ENCODE results near the gene MAP4K2. TPM values are rescaled to one million over a fixed set of nuclear protein-coding genes. Genes with fewer than 3 reads are reported as not detected.
A peak's percentile ranks its signal among the peaks of the same experiment; 100 is the strongest.

The MAP4K2 gene
- total and polyA plus RNA-seq, 9 of the 15 experiments (the other 6 are each of a cell fraction or from before 2014, with no cell fraction given): 0.13 to 14.5 (median 7.3) TPM

- TF ChIP-seq ARID3A (IDR thresholded peaks at IDR 0.05; ENCODE audit: borderline replicate concordance, low read depth, low read length): no peak
- no peak for TF ChIP-seq TCF3 (CRISPR knock-in tag; IDR thresholded peaks at IDR 0.05)
- no peak for TF ChIP-seq NELFE (IDR thresholded peaks at IDR 0.05; ENCODE audit: insufficient read depth, insufficient read length)
- no peak for TF ChIP-seq HLTF (IDR thresholded peaks at IDR 0.05)
- peak; percentile 55; the same call in 1 of the 2 replicates for TF ChIP-seq HNRNPL (IDR thresholded peaks at IDR 0.05; ENCODE audit: low read depth, low read length)
- peak; percentile 14 for TF ChIP-seq TBP (optimal IDR thresholded peaks at IDR 0.05; ENCODE audit: low read depth, low read length)
- peak; percentile 70; the same call in 1 of the 2 replicates for TF ChIP-seq ZBTB40 (IDR thresholded peaks at IDR 0.05)
- no peak for TF ChIP-seq ZBTB40 (CRISPR knock-in tag; IDR thresholded peaks at IDR 0.05)
- TF ChIP-seq TSC22D4 (tag; IDR thresholded peaks at IDR 0.05): no peak
- TF ChIP-seq POU5F1 (IDR thresholded peaks at IDR 0.05; ENCODE audit: borderline replicate concordance, low read depth, low read length, partially characterized antibody): no peak
- no peak for TF ChIP-seq NFE2 (IDR thresholded peaks at IDR 0.05; ENCODE audit: low read depth)
- TF ChIP-seq DMBX1 (CRISPR knock-in tag; IDR thresholded peaks at IDR 0.05; ENCODE audit: borderline replicate concordance): no peak
- TF ChIP-seq ZNF263 (CRISPR knock-in tag; IDR thresholded peaks at IDR 0.05; ENCODE audit: borderline replicate concordance): peak; percentile 57
- TF ChIP-seq ZNF134 (CRISPR knock-in tag; conservative IDR thresholded peaks at IDR 0.05): no peak
- no peak for TF ChIP-seq NR2C1 (IDR thresholded peaks at IDR 0.05)
- TF ChIP-seq NR2C1 (tag; IDR thresholded peaks at IDR 0.05): peak; percentile 57; the same call in 1 of the 2 replicates
- TF ChIP-seq KLF13 (tag; IDR thresholded peaks at IDR 0.05; ENCODE audit: borderline replicate concordance, low read depth): no peak
- TF ChIP-seq ZNF217 (CRISPR knock-in tag; IDR thresholded peaks at IDR 0.05): no peak
Measured at GRCh38 chr11:64844330-64845128, 41.5 kb upstream of the MAP4K2 start, which contains the start of gene CDC42BPG (continued).

All from K562 (cell line).